Skeletal muscle tissue (tissue), 4 donors: ENCODE data around the gene RFX3. TPM values are rescaled to one million over a fixed set of nuclear protein-coding genes. Genes with fewer than 3 reads are reported as not detected.
A peak's percentile ranks its signal among the peaks of the same experiment; 100 is the strongest.

Experiments
- H3K27ac ChIP-seq: one replicate; pipeline ENCODE4 v1.7.0; 2013; ENCODE audit warnings: mild to moderate bottlenecking, low read depth, low read length, inconsistent platforms
- H3K27me3 ChIP-seq, 3 donors: one replicate each; pipeline ENCODE4 v1.7.0; 2013; ENCODE audit warnings: low read length in 3 of 3; ENCODE audit not compliant: control insufficient read depth in 3 of 3, insufficient read depth in 3 of 3
- H3K36me3 ChIP-seq, 3 donors: one replicate each; pipeline ENCODE4 v1.7.0; 2013; ENCODE audit warnings: low read length in 3 of 3; ENCODE audit not compliant: control insufficient read depth in 3 of 3, insufficient read depth in 3 of 3
- H3K4me1 ChIP-seq, 3 donors: one replicate each; pipeline ENCODE4 v1.7.0; 2013; ENCODE audit warnings: low read length in 3 of 3, mild to moderate bottlenecking in 3 of 3; ENCODE audit not compliant: control insufficient read depth in 3 of 3, insufficient read depth in 3 of 3
- H3K4me3 ChIP-seq, 3 donors: one replicate each; pipeline ENCODE4 v1.7.0; 2013; ENCODE audit warnings: low read length in 3 of 3
- H3K9ac ChIP-seq, 3 donors: one replicate each; pipeline ENCODE4 v1.7.0; 2013; ENCODE audit warnings: low read length in 3 of 3, mild to moderate bottlenecking in 3 of 3, moderate library complexity in 2 of 3, low read depth in 1 of 3
- H3K9me3 ChIP-seq, 3 donors: one replicate each; pipeline ENCODE4 v1.7.0; 2013; ENCODE audit warnings: low read length in 3 of 3; ENCODE audit not compliant: control insufficient read depth in 3 of 3
- total RNA-seq: library from RNA; depleted of rRNA; stranded (reverse); fragments of >200 nt; gene quantifications from one replicate; pipeline ENCODE4 v1.2.3, GENCODE V29; 2014
- donor health status: Osteomylitis.

The RFX3 gene
- total RNA-seq, 1 donor from 2014 or later, result 9.9 TPM

DNA sequence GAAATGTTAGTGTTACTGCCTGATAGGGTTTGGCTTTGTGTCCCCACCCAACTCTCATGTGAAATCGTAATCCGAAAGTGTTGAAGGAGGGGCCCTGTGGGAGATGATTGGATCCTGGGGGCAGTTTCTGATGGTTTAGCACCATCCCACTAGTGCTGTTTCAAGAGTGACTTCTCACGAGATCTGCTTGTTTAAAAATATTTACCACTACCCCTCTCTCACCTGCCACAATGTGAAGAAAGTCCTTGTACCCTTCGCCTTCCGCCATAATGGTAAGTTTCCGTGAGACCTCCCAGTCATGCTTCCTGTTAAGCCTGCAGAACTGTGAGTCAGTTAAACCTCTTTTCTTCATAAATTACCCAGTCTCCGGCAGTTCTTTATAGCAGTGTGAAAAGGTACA, 2.6 kb upstream of the RFX3 start:
- Histone ChIP-seq H3K9me3 (no peaks in the 10 kb centered on the region), H3K27ac (peak overlapping the region; percentile 17), H3K27me3 (no peaks in the 10 kb centered on the region), H3K9ac (no peak overlapping the region), H3K4me3 (no peak overlapping the region), H3K36me3 (peaks cover 0 to 5% (median 0%) of the 10 kb centered on the region in 3 donors), H3K4me1 (peaks cover 7 to 23% (median 17%) of the 10 kb centered on the region in 3 donors)

DNA sequence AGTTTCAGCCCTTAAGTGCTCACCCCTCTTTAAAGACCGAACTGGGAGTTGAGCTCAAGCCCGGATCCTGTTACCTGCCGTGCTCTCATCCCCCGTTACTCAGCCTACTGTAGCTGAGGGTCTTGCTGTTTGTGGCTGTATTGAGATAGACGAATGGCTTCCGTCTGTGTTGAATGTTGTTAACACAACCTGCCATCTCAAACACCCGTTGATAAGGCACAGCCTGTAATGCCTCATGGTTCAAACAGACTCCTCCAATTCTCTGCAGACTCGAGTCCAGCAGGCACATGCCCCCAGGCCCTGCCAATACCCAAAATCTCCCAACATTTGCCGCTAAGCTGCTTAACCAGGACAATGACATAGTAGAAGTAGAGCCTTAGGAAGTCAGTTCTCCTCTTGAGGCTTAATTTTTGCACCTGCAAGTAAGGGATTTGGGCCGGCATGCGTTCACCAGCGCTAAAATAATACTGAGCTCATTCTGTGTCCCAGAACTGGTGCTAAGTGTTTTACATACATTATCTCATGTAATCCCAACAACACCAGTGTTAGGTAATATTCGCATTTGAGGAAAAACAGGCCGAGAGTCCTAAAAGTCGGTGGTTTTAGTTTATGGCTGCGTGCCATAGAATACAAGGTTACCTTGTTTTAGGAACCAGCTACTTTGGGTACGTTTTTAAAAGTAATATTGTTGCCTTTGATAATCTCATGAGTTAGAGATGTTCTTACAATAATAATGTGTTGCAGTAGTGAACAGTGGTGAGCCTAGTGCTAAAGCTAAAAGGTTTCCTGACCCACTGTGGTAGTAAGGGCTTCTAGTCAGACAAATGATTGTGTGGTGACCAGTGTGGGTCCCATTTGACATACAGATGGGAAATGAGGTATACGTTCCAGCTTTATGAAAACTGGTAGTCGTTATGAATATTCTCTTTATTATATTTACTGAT, 1.5 kb upstream of the RFX3 start:
- Histone ChIP-seq H3K4me3 (peak overlapping the region; percentile 93 to 99 (median 99)), H3K9ac (peak overlapping the region; percentile 100), H3K9me3 (no peaks in the 10 kb centered on the region), H3K27ac (peak overlapping the region; percentile 100), H3K4me1 (peaks cover 7 to 26% (median 17%) of the 10 kb centered on the region in 3 donors), H3K27me3 (no peaks in the 10 kb centered on the region), H3K36me3 (peaks cover 0 to 5% (median 0%) of the 10 kb centered on the region in 3 donors)

DNA sequence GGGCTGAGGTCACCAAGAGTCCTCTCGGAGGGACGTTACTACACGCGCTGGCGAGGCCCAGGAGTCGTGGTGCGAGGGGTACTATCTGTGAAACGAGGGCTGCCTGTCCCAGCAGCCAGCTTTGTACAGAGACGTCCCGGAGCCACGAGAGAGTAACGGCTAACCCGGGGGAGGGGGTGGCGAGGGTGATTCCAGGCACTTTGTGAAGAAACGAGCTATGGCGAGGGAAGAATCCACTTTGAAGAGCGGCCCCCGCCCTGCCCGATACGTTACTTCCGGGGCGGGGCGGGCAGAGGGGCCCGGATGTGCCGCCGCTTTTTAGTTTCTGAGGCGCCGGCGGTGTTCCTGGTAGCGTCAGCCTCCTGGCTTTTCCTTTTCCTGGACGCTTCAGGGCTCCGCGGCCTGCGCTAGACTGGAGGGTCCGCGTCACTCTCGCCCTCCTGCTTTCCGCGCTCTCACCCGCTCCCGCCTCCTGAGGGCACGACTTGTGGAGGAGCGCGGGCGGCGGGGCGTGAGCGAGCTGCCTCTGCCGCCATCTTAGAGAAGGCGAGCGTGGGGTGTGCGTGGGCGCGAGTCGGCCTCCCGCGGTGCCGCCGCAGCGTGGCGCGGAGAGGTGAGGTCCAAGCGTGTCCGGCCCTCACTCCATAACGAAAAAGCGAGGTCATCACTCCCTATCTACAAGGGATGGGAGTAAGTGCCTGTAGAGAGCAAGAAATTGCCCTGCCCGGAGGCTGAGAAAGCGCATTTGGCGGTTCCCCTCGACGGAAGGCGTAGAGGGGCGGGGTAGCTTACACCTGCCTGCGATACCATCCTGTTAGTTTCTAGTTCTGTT, 580 bp upstream of the RFX3 start:
- Histone ChIP-seq H3K9me3 (no peaks in the 10 kb centered on the region), H3K27me3 (no peaks in the 10 kb centered on the region), H3K4me1 (peaks cover 7 to 26% (median 17%) of the 10 kb centered on the region in 3 donors), H3K4me3 (peak overlapping the region; percentile 93 to 99 (median 99)), H3K27ac (peak overlapping the region; percentile 100), H3K36me3 (peaks cover 0 to 5% (median 0%) of the 10 kb centered on the region in 3 donors), H3K9ac (peak overlapping the region; percentile 100)

DNA sequence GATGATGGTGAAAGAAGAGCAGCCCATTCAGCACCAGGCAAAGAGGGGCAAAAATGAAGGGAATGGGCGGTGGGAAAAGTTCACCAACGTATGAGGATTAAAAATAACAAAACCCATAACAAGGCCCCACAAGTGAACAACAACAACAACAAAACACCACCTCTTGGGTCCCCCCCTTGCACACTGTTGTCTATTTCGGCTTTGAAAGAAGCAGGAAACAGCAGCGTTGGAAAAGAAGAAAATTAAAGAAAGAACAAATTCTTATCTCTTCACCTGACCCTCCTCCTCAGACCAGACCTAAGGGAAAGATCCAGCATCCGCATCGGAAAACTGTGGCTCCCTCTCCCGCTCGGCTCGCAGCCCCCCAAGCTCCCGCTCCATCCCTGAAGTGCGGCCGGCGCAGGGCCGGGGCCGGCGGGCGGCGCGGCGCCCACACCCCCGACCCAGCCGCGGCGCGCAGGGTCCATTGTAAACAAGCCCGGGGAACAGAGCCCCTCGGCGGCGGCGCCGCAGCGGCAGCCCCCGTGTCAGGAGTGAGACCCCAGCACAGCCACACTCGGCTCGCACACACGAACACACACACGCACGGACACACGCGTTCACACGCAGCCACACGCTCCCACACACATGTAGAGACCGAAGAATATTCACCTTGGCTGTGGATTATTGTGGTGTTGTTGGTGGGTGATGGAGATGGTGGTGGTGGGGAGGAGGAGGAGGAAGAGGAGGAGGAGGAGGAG, 535 bp downstream of the RFX3 start:
- Histone ChIP-seq H3K9me3 (no peaks in the 10 kb centered on the region), H3K27me3 (no peaks in the 10 kb centered on the region), H3K4me3 (peak overlapping the region; percentile 93 to 99 (median 93)), H3K36me3 (no peaks in the 10 kb centered on the region), H3K9ac (peak overlapping the region; percentile 81 to 86 (median 83)), H3K4me1 (peaks cover 7 to 26% (median 17%) of the 10 kb centered on the region in 3 donors), H3K27ac (peak overlapping the region; percentile 100)

DNA sequence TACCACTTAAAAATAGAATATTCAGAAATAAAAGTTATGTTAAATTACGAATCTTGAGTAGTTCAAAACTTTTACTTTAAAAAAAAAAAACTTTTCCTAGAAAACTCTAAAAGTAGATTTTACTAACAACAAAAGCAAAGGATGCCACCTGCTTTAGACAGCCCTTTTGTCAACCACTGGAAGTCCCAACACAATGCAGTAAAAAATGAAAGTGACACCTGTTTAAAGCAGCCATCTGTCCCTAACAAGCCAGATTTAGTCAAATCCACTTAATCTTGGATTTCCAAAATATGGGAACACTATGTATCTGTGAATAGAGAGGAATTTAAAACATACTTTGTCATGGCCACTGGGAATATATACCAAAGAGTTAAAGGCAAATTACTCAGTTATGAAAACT, 3.8 kb downstream of the RFX3 start:
- Histone ChIP-seq H3K27ac (peak overlapping the region; percentile 100), H3K4me3 (peak overlapping the region in 2 of 3 donors; percentile 17 to 35)

DNA sequence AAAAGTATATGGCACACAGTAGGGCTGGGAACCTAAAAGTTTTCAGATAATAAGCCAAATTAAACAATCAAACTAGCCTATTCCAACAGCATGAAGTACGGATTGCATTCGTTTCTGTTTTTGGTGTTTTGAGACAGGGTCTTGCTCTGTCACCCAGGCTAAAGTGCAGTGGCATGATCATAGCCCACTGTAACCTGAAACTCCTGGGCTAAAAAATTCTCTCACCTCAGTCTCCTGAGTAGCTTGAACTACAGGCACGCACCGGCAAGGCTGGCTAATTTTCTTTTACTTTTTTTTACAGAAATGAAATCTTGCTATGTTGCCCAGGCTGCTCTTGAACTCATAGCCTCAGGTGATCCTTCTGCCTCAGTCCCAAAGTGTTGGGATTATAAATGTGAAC, 5.2 kb downstream of the RFX3 start:
- peaks cover 4 to 8% (median 4%) of the 10 kb centered on the region in 3 donors for H3K4me1 ChIP-seq
- H3K9me3 ChIP-seq, result no peaks in the 10 kb centered on the region
- no peaks in the 10 kb centered on the region for H3K27me3 ChIP-seq
- peak overlapping the region in 2 of 3 donors; percentile 2 to 6 for H3K4me3 ChIP-seq
- H3K36me3 ChIP-seq, result no peaks in the 10 kb centered on the region
- peak overlapping the region; percentile 86 for H3K27ac ChIP-seq
- H3K9ac ChIP-seq, result peak overlapping the region; percentile 25 to 55 (median 50)

More for the DNA sequence above, 3.8 kb downstream of the RFX3 start:
- Histone ChIP-seq H3K27me3 (no peaks in the 10 kb centered on the region), H3K4me1 (peaks cover 4 to 8% (median 6%) of the 10 kb centered on the region in 3 donors), H3K36me3 (no peaks in the 10 kb centered on the region), H3K9ac (peak overlapping the region; percentile 20 to 83 (median 73)), H3K9me3 (no peaks in the 10 kb centered on the region)

DNA sequence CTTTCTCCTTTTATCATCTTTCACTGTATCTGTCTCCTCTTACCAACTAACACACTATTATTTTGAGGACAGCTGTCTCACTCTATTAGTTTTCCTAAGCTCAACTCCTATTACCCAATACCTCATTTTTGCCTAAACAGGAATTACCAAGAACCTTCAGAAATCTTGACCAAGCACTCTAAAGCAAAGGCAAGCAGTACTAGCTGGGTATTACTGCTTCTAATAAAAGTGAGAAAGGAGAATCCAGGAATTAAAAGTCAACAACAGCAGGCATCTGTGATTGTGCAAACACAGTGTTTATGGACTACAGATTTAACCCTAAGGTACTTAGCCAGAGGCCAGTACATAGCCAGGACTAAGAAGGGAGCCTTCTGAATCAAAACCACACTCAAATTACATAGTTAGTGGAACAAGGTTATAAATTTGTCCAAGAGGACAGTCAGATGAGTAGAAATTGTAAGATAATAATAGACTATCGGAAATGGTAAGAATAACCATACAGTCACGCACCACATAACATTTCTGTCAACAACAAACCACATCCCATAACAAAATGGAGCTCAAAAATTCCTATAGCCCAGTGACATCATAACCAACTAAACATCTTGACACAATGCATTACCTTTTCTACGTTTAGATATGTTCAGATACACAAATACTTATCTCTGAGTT, 8.3 kb downstream of the RFX3 start:
- Histone ChIP-seq H3K27ac (peak overlapping the region; percentile 86), H3K9ac (peak overlapping the region in 2 of 3 donors; percentile 19 to 50), H3K4me1 (peaks cover 0 to 7% (median 4%) of the 10 kb centered on the region in 3 donors), H3K9me3 (no peaks in the 10 kb centered on the region), H3K36me3 (no peaks in the 10 kb centered on the region), H3K4me3 (peak overlapping the region; percentile 6 to 28 (median 17)), H3K27me3 (no peaks in the 10 kb centered on the region)

DNA sequence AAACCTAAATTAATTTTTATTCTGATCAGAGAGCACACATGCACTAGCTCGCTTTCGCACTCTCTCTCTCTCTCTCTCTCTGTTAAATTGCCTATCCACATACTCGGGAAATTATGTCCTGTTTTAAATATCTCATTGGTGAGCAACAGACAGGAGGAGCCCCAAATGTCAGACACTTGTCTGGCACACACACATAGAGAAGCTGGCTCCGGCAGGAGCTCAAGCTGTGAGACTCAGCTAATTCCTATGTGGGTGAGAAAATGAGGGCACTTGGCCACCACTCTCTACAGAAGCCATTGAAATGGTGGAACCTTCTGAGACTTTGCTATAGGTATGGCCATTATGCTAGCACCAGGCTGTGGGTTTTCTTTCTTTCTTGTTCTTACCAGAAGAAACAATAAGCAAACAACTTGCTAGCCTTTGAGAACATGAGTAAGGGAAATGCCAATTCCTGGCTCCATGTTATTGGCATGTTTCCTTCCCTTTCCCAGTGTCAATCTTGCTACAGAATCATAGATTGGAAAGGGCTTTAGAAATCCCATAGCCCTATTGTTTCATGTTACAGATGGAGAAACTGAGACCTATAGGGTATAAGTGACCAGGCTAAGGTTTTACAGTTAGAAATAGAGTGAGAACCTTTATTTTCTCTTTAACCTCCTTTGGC, 9.0 kb downstream of the RFX3 start:
- H3K27me3 ChIP-seq, result no peaks in the 10 kb centered on the region
- peak overlapping the region; percentile 86 for H3K27ac ChIP-seq
- H3K9me3 ChIP-seq, result no peaks in the 10 kb centered on the region
- peaks cover 0 to 7% (median 4%) of the 10 kb centered on the region in 3 donors for H3K4me1 ChIP-seq
- H3K4me3 ChIP-seq, result peak overlapping the region; percentile 6 to 44 (median 24)
- H3K36me3 ChIP-seq, result no peaks in the 10 kb centered on the region
- H3K9ac ChIP-seq, result peak overlapping the region; percentile 19 to 68 (median 50)
